Esophagus (tissue), 2 donors: ENCODE measurements around the gene NKAIN1. TPM values are rescaled to one million over a fixed set of nuclear protein-coding genes. Genes with fewer than 3 reads are reported as not detected.

Source experiments
- H3K27ac ChIP-seq, 2 donors: one replicate each; pipeline ENCODE4 v1.5.1; 2013; ENCODE audit warnings: low read depth in 2 of 2, mild to moderate bottlenecking in 2 of 2, inconsistent platforms in 1 of 2, low read length in 1 of 2, moderate library complexity in 1 of 2
- H3K27me3 ChIP-seq, 2 donors: one replicate each; pipeline ENCODE4 v1.6.1; 2013; ENCODE audit warnings: low read length in 2 of 2, control low read depth in 1 of 2, mild to moderate bottlenecking in 1 of 2; ENCODE audit not compliant: insufficient read depth in 2 of 2, control insufficient read depth in 1 of 2
- H3K36me3 ChIP-seq, 2 donors: one replicate each; pipeline ENCODE4 v1.6.1; 2013; ENCODE audit warnings: low read length in 1 of 2; ENCODE audit not compliant: control insufficient read depth in 2 of 2, insufficient read depth in 2 of 2
- H3K4me1 ChIP-seq, 2 donors: one replicate each; pipeline ENCODE4 v1.6.1; 2013; ENCODE audit warnings: low read length in 1 of 2; ENCODE audit not compliant: control insufficient read depth in 2 of 2, insufficient read depth in 2 of 2
- H3K4me3 ChIP-seq, 2 donors: one replicate each; pipeline ENCODE4 v1.5.1; 2013; ENCODE audit warnings: low read length in 2 of 2, mild to moderate bottlenecking in 2 of 2, low read depth in 1 of 2, moderate library complexity in 1 of 2
- H3K9me3 ChIP-seq, 2 donors: one replicate each; pipeline ENCODE4 v1.6.1; 2013; ENCODE audit warnings: mild to moderate bottlenecking in 2 of 2, low read depth in 1 of 2, low read length in 1 of 2, moderate library complexity in 1 of 2; ENCODE audit not compliant: control insufficient read depth in 2 of 2, insufficient read depth in 1 of 2
- WGBS, 2 donors: extraction: QIAGEN DNeasy Blood & Tissue Kit; methylation state at CpG; one replicate each; pipeline ENCODE4 v1.1.7; 2013; 5-methylcytosine and 5-hydroxymethylcytosine counted together
- polyA plus RNA-seq, 2 donors: library from polyadenylated mRNA; stranded (reverse); fragments of 200-250 nt; gene quantifications; one replicate each; pipeline ENCODE4 v1.2.3, GENCODE V29; 2013
- donor health status: healthy with polysubstance abuse.
- donor health status: Bipolar disorder and iron deficiency.

NKAIN1 gene
- polyA plus RNA-seq, 2 donors: 0.16 to 0.38 TPM

DNA sequence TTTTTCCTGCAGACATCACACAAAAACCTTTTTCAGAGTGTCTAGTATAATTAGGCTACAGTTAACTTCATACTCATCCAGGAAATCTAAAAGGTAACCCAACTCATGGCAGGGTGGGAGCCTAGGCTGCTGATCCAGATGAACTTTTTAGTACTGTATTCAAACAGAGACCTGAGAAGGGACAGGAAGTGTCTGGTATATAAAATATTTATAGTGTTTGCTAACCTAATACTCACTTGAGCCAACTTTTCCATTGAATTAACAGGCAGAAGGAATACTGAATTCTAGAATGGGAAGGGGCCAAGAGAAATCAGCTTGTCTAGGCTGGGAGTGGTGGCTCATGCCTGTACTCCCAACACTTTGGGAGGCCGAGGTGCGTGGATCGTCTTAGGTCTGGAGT lies 22.2 kb upstream of the NKAIN1 start:
- 98 to 100% methylated on average over 3 of the region's 3 CpGs for WGBS, 2 donors
- Histone ChIP-seq H3K4me1 (no peaks in the 10 kb centered on the region), H3K9me3 (no peaks in the 10 kb centered on the region), H3K4me3 (no peak overlapping the region), H3K27ac (no peak overlapping the region), H3K36me3 (peaks cover 12 to 17% of the 10 kb centered on the region in 2 donors), H3K27me3 (no peaks in the 10 kb centered on the region)

DNA sequence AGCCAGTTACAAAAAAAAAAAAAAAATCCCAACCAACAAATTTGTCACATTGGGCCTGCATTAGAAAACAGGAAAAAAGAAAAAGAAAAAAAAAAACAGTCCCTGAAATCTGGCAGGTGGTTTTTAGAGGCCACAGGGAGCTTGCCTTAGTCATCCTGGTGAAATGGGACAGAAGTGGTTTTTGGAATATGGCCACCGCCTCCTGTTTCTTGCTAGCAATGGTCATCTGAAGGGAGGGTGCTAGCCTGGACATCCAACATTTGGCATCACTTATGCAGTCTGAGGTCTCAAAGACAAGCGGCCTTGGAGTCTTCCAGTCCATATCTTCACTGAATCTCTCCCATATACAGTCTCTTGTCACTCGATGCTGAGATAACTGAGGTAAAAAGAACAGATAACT lies 20.1 kb upstream of the NKAIN1 start:
- Histone ChIP-seq H3K36me3 (peaks cover 9 to 14% of the 10 kb centered on the region in 2 donors), H3K9me3 (no peaks in the 10 kb centered on the region), H3K27me3 (no peaks in the 10 kb centered on the region), H3K4me1 (no peaks in the 10 kb centered on the region), H3K27ac (no peak overlapping the region), H3K4me3 (no peak overlapping the region)
- WGBS, 2 donors: 89 to 95% methylated on average over 3 of the region's 3 CpGs

DNA sequence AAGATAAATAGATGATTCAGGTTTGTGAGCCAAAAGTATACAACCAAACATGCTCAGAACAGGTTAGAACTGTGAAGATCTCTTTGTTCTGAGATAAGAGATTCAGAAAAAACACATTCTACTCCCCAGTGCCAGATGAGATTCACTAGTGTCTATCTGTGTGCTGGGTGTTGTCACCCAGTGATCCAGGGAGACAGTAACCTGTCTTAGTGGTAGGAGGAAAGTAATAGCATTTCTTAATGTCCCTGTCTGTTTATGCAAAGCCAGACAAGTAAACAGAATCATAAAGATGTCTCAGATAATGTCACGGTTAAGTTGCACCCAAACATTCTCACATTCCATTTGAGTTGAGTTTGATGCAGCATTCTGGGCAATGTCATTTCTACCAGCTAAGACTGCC lies 18.9 kb upstream of the NKAIN1 start:
- Histone ChIP-seq H3K27ac (no peak overlapping the region), H3K4me1 (no peaks in the 10 kb centered on the region), H3K9me3 (no peaks in the 10 kb centered on the region), H3K36me3 (peaks cover 8 to 14% of the 10 kb centered on the region in 2 donors), H3K27me3 (no peaks in the 10 kb centered on the region), H3K4me3 (no peak overlapping the region)
- 92% methylated on average over 1 of the region's 1 CpG for WGBS, 2 donors

DNA sequence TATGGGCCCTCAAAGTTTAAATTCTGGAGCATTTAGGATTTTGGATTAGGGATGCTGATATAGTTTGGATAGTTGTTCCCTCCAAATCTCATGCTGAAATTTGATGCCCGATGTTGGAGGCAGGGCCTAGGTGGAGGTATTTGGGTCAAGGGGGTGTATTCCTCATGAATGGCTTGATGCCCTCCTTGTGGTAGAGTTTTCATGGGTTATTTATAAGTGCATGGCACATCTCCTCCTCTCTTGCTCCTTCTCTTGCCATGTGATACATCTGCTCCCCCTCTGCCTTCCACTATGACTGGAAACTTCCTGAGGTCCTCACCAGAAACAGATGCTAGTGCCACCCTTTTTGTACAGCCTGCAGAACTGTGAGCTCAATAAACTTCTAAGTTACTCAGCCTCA lies 17.5 kb upstream of the NKAIN1 start:
- peaks cover 6 to 14% of the 10 kb centered on the region in 2 donors for H3K36me3 ChIP-seq
- 84 to 89% methylated on average over 1 of the region's 1 CpG for WGBS, 2 donors
- no peaks in the 10 kb centered on the region for H3K27me3 ChIP-seq
- no peaks in the 10 kb centered on the region for H3K9me3 ChIP-seq
- H3K4me3 ChIP-seq: no peak overlapping the region
- no peaks in the 10 kb centered on the region for H3K4me1 ChIP-seq
- no peak overlapping the region for H3K27ac ChIP-seq

DNA sequence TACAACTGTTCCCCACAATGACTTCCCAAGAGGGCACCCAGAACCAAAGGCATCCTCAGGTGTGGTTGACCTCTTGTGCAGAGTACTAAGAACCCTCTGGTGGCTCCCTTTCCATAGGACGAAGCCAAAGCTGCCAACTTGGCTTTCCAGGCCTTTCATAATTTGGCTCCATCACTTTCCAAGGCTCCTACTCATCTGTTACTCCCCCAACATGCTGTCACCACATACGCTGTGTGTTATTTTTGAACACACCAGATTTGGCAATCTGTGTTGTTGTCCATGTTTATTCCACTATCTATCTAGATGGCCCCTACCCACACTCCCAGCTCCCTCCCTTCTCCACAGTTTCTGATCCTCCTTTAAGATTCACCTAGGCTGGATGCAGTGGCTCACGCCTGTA lies 10.2 kb upstream of the NKAIN1 start:
- H3K27ac ChIP-seq: no peak overlapping the region
- no peaks in the 10 kb centered on the region for H3K4me1 ChIP-seq
- H3K9me3 ChIP-seq: no peaks in the 10 kb centered on the region
- 88% methylated on average over 3 of the region's 3 CpGs for WGBS, 2 donors
- H3K36me3 ChIP-seq: no peaks in the 10 kb centered on the region
- H3K4me3 ChIP-seq: no peak overlapping the region
- no peaks in the 10 kb centered on the region for H3K27me3 ChIP-seq

DNA sequence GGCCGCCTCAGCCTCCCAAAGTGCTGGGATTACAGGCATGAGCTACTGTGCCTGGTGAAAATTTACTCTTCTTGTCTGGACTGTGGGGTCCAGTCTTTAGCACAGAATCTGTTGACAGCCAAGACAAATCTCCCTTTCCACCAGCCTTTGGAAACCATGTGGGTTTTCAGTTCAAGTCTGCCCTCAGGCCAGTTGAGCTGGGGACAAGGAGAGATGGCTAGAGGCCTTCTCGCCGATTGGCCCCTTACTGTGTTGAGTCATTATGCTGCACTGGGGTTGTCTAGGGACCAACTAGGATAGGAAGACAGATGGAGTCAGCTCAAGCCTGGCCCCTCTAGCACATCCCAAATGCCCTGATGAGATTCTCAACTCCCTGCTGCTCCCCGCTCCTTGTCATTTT lies 8.6 kb upstream of the NKAIN1 start:
- Histone ChIP-seq H3K27me3 (no peaks in the 10 kb centered on the region), H3K4me3 (no peak overlapping the region), H3K4me1 (no peaks in the 10 kb centered on the region), H3K36me3 (no peaks in the 10 kb centered on the region), H3K27ac (no peak overlapping the region), H3K9me3 (no peaks in the 10 kb centered on the region)
- WGBS, 2 donors: 89 to 94% methylated on average over 4 of the region's 4 CpGs

DNA sequence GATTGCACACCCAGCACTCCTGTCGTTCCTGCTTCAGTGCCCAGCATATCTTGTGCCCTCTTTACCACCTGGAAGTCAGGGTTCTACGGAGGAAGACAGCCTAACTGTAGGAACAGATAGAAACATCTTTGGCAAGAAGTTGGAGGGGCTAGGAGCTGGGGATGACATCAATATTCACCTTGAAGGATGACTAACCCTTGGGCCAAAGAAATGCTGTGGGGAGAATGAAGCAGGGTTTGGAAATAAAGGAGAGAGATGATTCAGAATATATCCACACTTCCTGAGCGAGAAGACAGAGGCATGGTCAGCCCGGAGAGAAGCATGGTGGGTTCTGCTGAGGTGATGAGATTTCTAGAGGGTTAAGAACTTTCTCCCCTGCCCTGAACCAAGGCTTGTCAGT lies 4.6 kb upstream of the NKAIN1 start:
- no peaks in the 10 kb centered on the region for H3K27me3 ChIP-seq
- H3K9me3 ChIP-seq: no peaks in the 10 kb centered on the region
- WGBS, 2 donors: 76 to 79% methylated on average over 4 of the region's 4 CpGs
- H3K36me3 ChIP-seq: no peaks in the 10 kb centered on the region
- no peak overlapping the region for H3K4me3 ChIP-seq
- no peak overlapping the region for H3K27ac ChIP-seq
- no peaks in the 10 kb centered on the region for H3K4me1 ChIP-seq

DNA sequence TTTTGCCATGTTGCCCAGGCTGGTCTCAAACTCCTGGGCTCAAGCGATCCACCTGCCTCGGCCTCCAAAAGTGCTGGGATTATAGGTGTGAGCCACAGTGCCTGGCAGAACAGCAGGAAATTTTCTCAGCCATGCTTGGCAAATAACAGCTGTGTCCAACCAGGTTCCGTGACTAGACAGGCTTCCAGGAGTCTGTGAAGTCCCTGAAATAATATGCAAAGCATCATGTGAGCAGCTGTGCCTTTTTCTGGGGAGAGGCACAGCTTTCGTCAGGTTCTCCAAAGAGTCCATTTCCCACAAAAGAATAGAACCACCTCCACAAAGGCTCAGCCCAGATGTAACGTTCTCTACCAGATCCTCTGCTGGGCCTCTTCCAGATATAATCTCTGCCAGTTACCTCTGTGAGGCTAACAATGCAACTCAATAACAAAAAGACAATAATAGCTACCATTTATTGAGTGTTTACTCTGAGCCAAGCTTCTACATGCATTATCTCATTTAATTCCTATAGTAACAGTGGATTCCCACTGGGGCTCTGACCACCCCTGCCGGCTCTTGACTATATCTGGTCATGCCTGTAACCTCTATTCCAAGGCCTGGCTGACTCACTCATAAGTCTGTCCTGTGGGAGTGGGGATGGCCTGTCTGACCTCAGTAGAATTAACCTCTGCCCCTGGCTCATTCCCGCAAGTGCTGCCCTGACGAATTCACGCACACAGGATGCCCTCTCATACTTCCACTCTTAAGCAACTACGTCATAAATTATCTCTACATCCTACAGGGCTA lies 4.0 kb upstream of the NKAIN1 start:
- Histone ChIP-seq H3K4me3 (no peak overlapping the region), H3K27ac (no peak overlapping the region), H3K36me3 (no peaks in the 10 kb centered on the region), H3K27me3 (no peaks in the 10 kb centered on the region), H3K4me1 (peaks cover 0 to 6% of the 10 kb centered on the region in 2 donors), H3K9me3 (no peaks in the 10 kb centered on the region)
- 59 to 64% methylated on average over 10 of the region's 10 CpGs for WGBS, 2 donors

DNA sequence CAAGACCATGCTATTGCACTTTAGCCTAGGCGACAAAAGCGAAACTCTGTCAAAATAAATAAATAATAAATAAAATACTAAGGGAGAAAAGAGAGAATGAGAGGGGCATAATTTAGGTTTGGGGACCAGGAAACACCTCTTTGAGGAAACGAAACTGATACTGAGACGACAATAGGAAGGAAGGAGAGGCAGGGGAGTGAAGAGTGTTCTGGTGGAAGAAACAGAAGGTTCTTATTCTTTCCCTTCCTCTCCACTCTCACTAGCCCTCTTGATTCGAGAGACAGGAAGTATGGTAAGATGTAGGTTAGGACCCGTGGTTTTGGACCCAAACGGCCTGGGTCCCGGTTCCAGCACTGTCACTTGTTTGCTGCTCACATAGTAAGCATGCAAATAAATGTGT lies 1.6 kb upstream of the NKAIN1 start:
- WGBS, 2 donors: 68 to 71% methylated on average over 8 of the region's 8 CpGs
- H3K9me3 ChIP-seq: no peaks in the 10 kb centered on the region
- peaks cover 0 to 11% of the 10 kb centered on the region in 2 donors for H3K27me3 ChIP-seq
- no peak overlapping the region for H3K4me3 ChIP-seq
- no peaks in the 10 kb centered on the region for H3K36me3 ChIP-seq
- peaks cover 0 to 7% of the 10 kb centered on the region in 2 donors for H3K4me1 ChIP-seq
- no peak overlapping the region for H3K27ac ChIP-seq

DNA sequence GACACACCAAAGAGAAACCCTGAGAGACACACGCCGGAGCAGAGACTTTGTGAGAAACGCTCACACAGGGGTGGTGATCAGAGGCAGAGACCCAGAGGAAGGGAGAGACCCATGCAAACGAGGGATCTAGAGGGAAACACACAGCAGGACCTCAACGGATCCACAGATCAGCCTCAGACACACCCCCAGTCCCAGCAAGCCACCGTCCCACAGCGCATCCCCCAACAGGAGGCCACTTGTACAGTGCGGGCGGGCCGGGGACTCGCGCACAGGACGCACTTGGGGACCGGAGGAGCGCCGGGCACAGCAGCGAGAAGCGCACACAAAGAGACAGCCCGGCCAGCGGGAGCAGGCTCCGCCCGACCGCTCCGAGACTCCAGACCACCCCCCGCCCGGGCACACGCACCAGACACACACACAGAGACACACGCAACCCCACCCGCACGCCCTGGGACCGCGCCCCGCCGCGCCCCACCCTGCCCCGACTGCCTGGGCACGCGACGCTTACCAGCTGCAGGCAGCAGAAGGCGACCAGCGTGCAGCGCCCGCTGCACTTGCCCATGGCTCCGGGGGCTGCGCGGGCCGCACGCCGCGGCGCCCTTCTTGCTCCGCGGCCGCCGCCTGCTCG lies 587 bp downstream of the NKAIN1 start:
- Histone ChIP-seq H3K27me3 (peaks cover 0 to 11% of the 10 kb centered on the region in 2 donors), H3K4me3 (peak overlapping the region in 1 of 2 donors; percentile 43)
- 1 to 2% methylated on average over 36 to 56 of the region's 56 CpGs for WGBS, 2 donors

More for the DNA sequence above, 587 bp downstream of the NKAIN1 start:
- Histone ChIP-seq H3K27ac (no peak overlapping the region), H3K9me3 (no peaks in the 10 kb centered on the region), H3K36me3 (no peaks in the 10 kb centered on the region), H3K4me1 (peaks cover 0 to 7% of the 10 kb centered on the region in 2 donors)
